HG03469 (cell line): ENCODE measurements around the gene STK33.

ENCODE experiments used
- ATAC-seq: cut with Tn5 transposase; IDR thresholded peaks from one replicate; pipeline ENCODE4 v1.9.1; 2021; ENCODE audit warnings: mild to moderate bottlenecking, moderate library complexity, moderate number of reproducible peaks; ENCODE audit not compliant: unreplicated experiment

Gene STK33

GRCh38 chr11:8381871-8382396 is 212.1 kb downstream of the STK33 start:
- ATAC-seq, result no peak

GRCh38 chr11:8381343-8381742 is 212.7 kb downstream of the STK33 start:
- ATAC-seq, result no peak

GRCh38 chr11:8375932-8376331 is 218.1 kb downstream of the STK33 start:
- no peak for ATAC-seq

GRCh38 chr11:8375460-8375859 is 218.6 kb downstream of the STK33 start:
- ATAC-seq, result no peak

- no peak for ATAC-seq
These were observed 219.3 kb downstream of the STK33 start for GRCh38 chr11:8374716-8375115.

GRCh38 chr11:8373519-8374432 is 220.3 kb downstream of the STK33 start:
- ATAC-seq, result no peak

GRCh38 chr11:8372641-8373381 is 221.2 kb downstream of the STK33 start:
- no peak for ATAC-seq

GRCh38 chr11:8371516-8371884 is 222.5 kb downstream of the STK33 start:
- no peak for ATAC-seq

GRCh38 chr11:8370812-8371515 is 223.1 kb downstream of the STK33 start:
- no peak for ATAC-seq

- no peak for ATAC-seq
These were observed 224.3 kb downstream of the STK33 start for GRCh38 chr11:8369592-8370205.

GRCh38 chr11:8368772-8369171 is 225.3 kb downstream of the STK33 start:
- ATAC-seq, result no peak

GRCh38 chr11:8368194-8368593 is 225.8 kb downstream of the STK33 start:
- ATAC-seq, result no peak

- ATAC-seq, result no peak
These were observed 227.7 kb downstream of the STK33 start for GRCh38 chr11:8366316-8366715.

- ATAC-seq, result no peak
These were observed 228.6 kb downstream of the STK33 start for GRCh38 chr11:8365216-8365941.

- no peak for ATAC-seq
These were observed 230.1 kb downstream of the STK33 start for GRCh38 chr11:8363921-8364320.

GRCh38 chr11:8362899-8363298 is 231.1 kb downstream of the STK33 start:
- no peak for ATAC-seq

GRCh38 chr11:8362491-8362890 is 231.5 kb downstream of the STK33 start:
- no peak for ATAC-seq

GRCh38 chr11:8361664-8362210 is 232.3 kb downstream of the STK33 start:
- no peak for ATAC-seq

- ATAC-seq, result no peak
These were observed 232.8 kb downstream of the STK33 start for GRCh38 chr11:8361206-8361605.
